Retina (tissue), 1 donor: ENCODE measurements around the gene BAHCC1.
"Not testable (repeated sequence)": the region's sequence is repeated elsewhere in the genome, so short reads cannot be mapped to it uniquely, and the experiment has no call there.

Experiments
- DNase-seq: peaks from one replicate; pipeline ENCODE4 v3.0.0-alpha.2; 2016

BAHCC1 gene

GRCh38 chr17:81414756-81415516, 19.7 kb downstream of the BAHCC1 start:
- no peak for DNase-seq

DNA sequence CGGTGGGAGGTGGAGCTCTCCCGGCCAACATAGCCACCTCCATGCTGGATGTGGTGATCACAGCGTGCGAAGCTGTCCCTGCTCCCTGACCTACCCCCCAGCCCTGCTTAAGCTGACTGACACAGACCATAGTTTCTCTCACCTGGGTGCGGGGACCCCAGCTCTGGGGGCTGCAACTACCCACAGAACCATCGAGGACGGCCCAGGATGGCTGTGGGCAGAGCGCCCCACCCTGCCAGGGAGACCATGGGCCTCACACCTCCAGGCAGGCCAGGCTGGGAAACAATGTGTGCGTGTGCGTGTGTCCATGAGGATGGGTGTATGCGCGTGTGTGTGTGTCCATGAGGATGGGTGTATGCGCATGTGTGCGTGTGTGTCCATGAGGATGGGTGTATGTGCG, 20.4 kb downstream of the BAHCC1 start:
- no peak for DNase-seq

GRCh38 chr17:81416612-81417011, 21.4 kb downstream of the BAHCC1 start:
- DNase-seq: no peak

DNA sequence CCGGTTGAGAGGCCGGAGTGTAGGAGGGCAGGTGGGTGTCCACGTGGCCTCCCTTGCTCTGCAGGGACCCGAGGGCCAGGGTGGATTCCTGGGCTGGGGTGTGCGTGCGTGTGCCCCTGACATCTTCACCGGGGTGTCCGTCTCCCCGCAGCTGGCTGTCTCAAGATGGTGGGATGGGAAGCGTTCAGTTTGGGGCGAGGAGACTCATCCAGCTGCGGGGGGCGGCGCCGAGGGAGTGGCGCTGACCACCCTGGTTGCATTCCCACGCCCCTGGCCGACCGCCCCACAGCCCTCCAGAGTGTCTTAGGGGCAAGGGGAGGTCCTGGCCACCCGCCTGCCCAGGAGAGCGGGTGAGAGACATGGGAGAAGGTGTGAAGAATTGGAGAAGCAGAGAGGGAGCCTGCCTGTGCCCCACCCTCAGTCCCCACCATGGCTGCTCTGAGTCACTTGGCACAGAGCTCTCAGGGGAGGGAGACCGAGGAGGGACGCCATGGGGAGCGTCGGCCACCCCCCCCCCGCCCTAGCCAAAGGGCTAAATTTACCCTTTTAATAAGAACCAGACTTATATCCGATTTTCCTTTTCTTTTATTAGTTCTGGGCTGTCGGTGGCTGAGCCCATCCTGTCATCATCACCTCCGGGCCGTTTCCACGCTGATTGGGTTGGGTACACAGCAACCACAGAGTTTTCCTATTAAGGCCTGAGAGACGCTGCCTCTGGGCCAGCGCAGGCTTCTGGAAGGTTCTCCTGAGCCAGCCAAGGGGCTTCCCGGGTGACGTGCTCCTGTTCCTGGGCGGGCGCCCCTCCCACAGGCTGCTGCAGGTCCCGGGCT, 22.0 kb downstream of the BAHCC1 start:
- DNase-seq: no peak

DNA sequence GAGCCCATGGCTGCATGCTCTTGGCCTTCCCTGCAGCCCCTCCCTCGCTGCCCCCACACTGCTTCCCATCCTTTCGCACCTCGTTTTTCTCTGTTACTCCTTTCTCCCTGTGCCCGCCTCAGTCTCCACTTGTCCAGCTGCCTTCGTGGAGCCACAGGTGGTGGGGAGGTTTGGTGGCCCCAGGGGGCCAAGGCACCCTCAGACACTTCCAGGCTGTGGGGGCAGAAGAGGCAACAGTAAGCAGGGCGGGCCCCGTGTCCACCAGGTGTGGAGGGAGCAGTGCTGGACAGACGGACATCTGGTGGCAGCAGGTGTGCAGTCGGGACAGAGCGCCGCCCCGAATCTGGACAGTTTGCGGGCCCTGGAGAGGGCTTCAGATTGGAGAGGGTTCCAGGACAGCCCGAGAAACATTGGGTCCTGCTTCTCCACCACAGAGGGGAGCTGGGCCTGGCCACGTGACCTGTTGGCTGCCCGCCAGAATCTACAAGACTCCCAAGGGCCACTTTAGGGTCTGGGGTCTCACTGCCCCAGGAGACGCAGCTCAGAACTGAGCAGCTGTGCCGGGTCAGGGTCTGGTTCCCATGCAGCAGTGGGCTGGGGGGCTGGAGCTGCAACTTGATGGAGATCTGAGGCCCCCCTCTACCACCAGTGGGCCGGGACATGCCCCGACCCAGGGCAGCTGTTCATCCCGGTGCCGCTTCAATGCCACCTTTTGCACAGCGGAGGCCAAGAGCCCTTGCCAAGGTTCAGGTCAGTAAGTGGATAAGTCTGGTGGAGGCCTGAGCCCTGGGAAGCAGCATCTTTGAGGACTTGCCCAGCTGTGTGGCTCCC, 22.8 kb downstream of the BAHCC1 start:
- DNase-seq: no peak

GRCh38 chr17:81418710-81419318, 23.6 kb downstream of the BAHCC1 start:
- no peak for DNase-seq

DNA sequence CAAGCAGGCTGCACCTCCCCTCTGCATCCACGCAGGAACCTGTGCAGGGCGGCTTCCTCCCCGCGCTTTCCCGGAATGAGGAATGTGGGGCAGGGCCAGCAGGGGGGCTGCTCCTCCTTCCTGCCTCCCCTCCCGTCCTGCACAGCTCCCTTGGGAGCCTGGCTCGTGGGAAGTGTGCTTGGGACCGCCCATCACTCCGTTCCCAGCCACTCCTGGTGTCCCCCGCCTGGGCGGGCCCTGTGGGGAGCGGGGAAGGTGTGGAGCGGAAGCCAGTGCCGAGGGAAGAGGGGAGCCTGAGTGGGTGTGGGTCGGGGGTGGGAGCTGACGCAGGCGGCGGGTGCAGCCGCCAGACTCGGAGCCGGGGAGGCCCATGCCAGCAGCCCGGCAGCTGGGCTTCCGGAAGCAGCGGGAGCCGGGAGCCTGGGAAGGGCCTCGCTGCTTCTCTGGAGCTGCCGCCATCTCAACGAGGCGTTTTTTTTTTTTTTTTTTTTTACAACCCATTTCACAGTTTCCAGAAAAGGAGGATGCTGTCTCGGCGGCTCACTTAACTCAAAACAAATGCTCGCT, 24.1 kb downstream of the BAHCC1 start:
- DNase-seq: peak; percentile 76

- no peak for DNase-seq
Measured at GRCh38 chr17:81419886-81420768, 24.9 kb downstream of the BAHCC1 start.

DNA sequence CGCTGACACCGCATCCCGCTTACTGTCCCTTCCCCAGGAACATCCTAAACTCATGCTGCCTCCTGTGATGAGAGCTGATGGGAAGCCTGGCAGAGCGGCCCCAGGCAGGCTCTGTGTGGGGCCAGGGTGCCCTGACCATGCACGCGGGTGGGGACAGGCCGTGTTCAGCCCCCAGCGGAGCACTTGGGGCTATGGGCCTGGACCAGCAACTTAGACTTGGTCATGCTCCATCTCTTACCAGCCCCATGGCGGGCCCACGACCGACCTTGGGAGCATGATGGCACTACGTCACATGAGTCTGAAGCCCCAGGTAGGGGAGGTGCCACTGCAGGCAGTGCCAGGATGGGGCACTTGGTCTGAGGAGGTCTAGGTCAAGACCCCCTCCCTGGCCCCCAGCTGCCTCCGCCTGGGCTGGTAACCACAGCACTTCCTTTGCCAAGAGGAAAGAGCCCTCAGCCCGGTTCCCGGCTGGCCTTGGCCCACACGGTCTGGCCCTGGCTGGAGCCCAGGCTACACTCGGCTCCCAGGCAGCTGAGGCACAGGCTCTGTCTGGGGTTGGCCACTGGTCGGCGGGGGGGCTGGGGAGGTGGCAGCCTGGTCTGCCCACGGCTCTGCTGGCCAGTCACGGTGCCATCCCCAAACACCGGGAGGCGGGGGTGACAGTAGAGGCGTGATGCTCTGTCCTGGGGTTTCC, 25.7 kb downstream of the BAHCC1 start:
- no peak for DNase-seq

GRCh38 chr17:81422776-81423697, 27.8 kb downstream of the BAHCC1 start:
- DNase-seq: peak; percentile 79

DNA sequence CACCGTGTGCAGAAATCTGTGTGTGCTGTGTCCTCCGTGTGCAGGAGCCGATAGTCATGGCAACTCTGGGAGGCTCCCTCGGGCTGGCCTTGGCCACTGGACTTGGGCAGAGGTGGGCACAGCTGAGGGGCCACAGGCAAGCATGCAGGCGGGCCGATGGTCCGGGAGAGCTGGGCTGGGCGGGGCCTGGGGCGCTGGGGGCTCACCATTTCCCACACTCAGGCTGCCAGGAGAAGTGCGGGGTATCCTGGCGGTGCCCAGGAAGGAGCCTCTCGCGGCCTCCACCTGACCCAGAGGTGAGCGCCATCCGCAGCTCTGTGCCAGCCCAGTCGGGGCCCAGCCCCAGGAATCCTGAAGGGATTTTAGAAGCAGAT, 28.4 kb downstream of the BAHCC1 start:
- no peak for DNase-seq

DNA sequence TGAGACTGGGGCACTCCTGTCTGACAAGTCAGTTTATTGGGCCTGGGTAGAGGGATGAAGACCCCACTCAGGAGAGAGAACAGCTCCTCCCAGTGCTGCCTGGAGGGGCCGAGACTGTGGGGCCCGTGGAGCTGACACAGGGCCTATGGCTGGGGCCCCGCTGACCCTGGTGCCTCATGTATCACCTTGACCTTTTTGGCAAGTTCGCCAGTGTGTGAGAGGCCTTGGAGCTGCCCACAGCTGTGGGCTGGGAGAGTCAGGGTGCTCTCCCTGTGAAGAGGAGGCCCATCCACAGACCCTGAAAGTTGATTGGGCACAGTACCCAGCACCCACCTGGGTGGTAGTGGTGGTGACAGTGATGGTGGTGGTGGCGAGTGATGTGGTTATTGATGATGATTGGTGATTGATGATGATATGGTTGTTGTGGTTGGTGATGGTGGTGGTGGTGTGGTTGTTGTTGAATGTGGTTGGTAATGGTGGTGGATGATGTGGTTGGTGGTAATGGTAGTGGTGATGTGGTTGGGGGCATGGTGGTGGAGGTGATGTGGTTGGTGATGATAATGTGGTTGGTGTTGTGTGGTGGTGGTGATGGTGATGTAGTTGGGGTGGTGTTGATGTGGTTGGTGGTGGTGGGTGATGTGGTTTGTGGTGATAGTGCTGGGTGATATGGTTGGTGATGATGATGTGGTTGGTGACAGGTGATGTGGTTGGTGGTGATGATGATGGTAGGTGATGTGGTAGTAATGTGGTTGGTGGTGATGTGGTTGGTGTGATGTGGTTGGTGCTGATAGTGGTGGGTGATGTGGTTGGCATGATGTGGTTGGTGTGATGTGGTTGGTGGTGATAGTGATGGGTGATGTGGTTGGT, 29.1 kb downstream of the BAHCC1 start:
- DNase-seq: no peak

GRCh38 chr17:81425041-81425440, 29.8 kb downstream of the BAHCC1 start:
- DNase-seq: not testable (repeated sequence)

DNA sequence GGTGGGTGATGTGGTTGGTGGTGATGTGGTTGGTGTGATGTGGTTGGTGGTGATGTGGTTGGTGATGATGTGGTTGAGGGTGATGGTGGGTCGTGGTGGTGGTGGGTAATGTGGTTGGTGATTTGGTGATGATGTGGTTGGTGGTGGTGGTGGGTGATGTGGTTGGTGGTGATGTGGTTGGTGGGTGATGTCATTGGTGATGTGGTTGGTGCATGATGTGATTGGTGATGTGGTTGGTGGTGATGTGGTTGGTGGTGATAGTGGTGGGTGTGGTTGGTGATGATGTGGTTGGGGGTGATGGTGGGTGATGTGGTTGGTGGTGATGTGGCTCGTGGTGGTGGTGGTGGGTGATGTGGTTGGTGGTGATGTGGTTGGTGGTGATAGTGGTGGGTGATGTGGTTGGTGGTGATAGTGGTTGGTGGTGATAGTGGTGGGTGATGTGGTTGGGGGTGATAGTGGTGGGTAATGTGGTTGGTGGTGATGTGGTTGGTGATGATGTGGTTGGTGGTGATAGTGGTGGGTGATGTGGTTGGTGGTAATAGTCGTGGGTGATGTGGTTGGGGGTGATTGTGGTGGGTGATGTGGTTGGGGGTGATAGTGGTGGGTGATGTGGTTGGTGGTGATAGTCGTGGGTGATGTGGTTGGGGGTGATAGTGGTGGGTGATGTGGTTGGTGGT, 30.6 kb downstream of the BAHCC1 start:
- not testable (repeated sequence) for DNase-seq

DNA sequence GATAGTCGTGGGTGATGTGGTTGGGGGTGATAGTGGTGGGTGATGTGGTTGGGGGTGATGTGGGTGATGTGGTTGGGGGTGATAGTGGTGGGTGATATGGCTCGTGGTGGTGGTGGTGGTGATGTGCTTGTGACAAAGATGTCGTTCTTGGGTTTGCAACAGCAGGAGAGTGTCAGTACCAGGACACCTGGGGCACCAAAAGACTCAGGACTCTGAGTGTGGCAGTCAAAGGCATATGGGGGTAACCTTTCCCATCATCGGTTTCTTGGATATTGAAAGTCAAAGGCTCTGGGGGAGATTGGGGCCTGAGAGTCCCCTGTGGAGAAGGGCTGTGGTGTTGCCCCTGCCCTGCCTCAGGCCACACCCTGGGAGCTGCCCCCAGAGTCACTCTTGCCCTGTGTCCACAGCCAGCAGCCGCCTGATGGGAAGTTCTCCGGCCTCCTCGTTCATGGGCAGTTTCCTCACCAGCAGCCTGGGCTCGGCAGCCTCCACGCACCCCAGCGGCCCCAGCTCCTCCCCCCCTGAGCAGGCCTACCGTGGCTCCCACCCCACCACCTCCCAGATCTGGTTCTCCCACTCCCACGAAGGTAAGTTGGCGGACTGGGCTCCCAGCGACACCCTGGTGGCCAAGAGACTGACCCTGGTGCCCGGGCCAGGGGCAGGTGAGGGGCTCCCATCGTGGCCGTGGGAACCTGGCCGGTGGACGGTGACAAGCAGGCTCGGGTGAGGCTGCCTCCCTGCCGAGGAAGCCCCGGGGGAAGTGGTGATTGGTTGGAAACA, 31.3 kb downstream of the BAHCC1 start:
- no peak for DNase-seq

- no peak for DNase-seq
Measured at GRCh38 chr17:81427173-81428120, 32.2 kb downstream of the BAHCC1 start.
